ENCODE measurements around the gene ROR2.

GRCh38 chr9:91949946-91950664 lies at the start of gene ROR2:
- TF ChIP-seq POU6F1 (CRISPR knock-in tag; IDR thresholded peaks at IDR 0.05; ENCODE audit: borderline replicate concordance, low read depth): no peak
- no peak for TF ChIP-seq TCF4 (CRISPR knock-in tag; IDR thresholded peaks at IDR 0.05; ENCODE audit: borderline replicate concordance)
- TF ChIP-seq PATZ1 (CRISPR knock-in tag; IDR thresholded peaks at IDR 0.05; ENCODE audit: borderline replicate concordance): no peak
- TF ChIP-seq ZFP3 (CRISPR knock-in tag; IDR thresholded peaks at IDR 0.05): no peak
- TF ChIP-seq ZC3H10 (CRISPR knock-in tag; IDR thresholded peaks at IDR 0.05): no peak

Measured in SK-N-SH treated with all-trans-retinoic acid at 6 μM for 48 hours (cell line).